Astrocyte (in vitro differentiated cells and primary cell): ENCODE results near the gene HIRIP3.

Source experiments
- CTCF ChIP-seq: IDR thresholded peaks from 2 replicates; pipeline ENCODE4 v1.5.1; 2011; ENCODE audit warnings: low read depth, mild to moderate bottlenecking, inconsistent platforms, low read length, moderate library complexity; ENCODE audit not compliant: insufficient read depth
- EZH2 ChIP-seq: IDR thresholded peaks from 2 replicates; pipeline ENCODE4 v1.6.1; 2012; ENCODE audit warnings: mild to moderate bottlenecking, low read length, inconsistent platforms; ENCODE audit not compliant: insufficient read depth

DNA sequence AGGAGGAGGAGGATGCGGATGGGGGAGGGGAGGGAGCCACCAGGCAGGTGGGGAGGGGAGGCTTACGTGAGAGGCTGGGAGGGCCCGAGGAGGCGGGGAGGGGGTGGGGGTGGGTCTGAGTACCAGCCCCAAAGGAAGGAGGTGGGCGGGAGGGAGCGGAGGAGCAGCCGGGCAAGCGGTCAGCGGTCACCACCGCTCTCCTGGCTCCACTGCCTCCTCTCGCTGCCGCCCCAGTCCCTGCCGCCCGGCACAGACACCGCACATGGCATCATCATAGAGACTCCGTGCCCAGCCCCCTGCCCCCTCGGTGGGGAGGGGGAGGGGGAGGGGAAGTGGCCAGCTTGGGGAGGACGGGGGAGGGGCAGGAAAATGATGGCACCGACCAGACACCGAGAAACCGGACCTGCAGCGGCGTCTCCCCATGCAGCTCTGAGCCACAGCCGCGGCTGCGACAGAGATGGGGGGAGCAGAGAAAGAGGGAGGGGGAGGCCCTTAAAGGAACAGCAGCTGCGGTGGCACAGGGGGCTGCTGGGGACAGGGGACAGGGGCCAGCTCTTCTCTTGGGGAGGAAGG, 35.5 kb upstream of the HIRIP3 start, which contains the start of gene TLCD3B:
- TF ChIP-seq CTCF = no peak
- no peak for TF ChIP-seq EZH2
